GM12891 (cell line): ENCODE data around the gene TTC39B.
A peak's percentile ranks its signal among the peaks of the same experiment; 100 is the strongest.

ENCODE experiments used
- DNase-seq: peaks from one replicate; pipeline ENCODE4 v3.0.0; 2011; ENCODE audit warnings: low spot score; ENCODE audit not compliant: insufficient read length
- FAIRE-seq: peaks from 2 replicates; lab custom pipeline; 2011; peaks lifted over from hg19 to GRCh38; lab: Jason Lieb, UNC
- PAX5 ChIP-seq: IDR thresholded peaks from 2 replicates; pipeline ENCODE4 v1.6.1; 2011; ENCODE audit warnings: low read length, moderate library complexity, mild to moderate bottlenecking; ENCODE audit not compliant: insufficient read depth, severe bottlenecking
- POLR2A ChIP-seq: IDR thresholded peaks from 2 replicates; pipeline ENCODE4 v1.6.1; 2011; ENCODE audit warnings: low read depth, low read length, control low read depth
- POLR2AphosphoS5 ChIP-seq: IDR thresholded peaks from 2 replicates; pipeline ENCODE4 v1.6.1; 2011; ENCODE audit warnings: low read depth, low read length, control low read depth
- POU2F2 ChIP-seq: IDR thresholded peaks from 2 replicates; pipeline ENCODE4 v1.6.1; 2011; ENCODE audit warnings: low read depth, mild to moderate bottlenecking, control low read depth, low read length, moderate library complexity
- SPI1 ChIP-seq: IDR thresholded peaks from 2 replicates; pipeline ENCODE4 v1.6.1; 2011; ENCODE audit warnings: low read depth, low read length, control low read depth
- TAF1 ChIP-seq: IDR thresholded peaks from 2 replicates; pipeline ENCODE4 v1.6.1; 2011; ENCODE audit warnings: low read depth, low read length, control low read depth

Gene TTC39B

DNA sequence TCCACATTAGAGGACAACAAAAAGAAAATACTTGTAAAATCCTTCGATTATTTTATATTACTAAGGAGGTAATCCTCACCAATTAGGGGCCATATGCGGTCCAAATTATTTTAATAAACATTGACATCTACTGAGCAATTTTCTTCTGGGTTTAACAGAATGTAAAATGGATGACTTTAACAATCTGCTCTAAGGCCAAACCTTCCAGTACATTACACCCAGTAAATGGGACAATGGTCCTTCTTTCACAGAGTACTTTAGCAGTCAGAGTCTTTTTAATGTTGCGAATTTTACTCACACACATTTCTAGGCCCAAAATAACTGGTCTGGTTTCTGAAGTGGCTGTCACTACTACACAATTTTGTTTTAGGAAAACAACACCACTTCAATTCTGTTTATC, 106.9 kb downstream of the TTC39B start:
- DNase-seq (no peak), FAIRE-seq (no peak)
- TF ChIP-seq TAF1 (no peak), POLR2A (no peak), POU2F2 (no peak), PAX5 (no peak)

DNA sequence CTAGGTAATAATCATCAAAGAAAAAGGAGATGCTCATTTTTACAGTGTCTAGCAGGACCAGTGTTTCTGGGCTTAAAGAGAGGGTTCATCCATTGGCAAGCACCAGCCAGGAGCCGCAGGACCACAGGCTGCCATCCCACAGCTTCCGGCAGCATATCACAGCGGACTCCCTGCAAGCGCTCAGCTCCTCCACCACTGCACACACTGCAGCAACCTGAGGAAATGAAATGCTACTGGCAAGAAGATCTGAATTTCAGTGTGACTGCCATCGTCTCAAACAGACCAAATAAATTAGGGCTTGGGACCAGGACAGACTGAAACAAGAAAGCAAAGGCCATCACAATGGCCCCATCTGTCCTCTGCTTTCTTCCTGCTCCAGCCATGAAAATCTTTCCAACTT, 114.2 kb downstream of the TTC39B start:
- DNase-seq (no peak), FAIRE-seq (no peak)

DNA sequence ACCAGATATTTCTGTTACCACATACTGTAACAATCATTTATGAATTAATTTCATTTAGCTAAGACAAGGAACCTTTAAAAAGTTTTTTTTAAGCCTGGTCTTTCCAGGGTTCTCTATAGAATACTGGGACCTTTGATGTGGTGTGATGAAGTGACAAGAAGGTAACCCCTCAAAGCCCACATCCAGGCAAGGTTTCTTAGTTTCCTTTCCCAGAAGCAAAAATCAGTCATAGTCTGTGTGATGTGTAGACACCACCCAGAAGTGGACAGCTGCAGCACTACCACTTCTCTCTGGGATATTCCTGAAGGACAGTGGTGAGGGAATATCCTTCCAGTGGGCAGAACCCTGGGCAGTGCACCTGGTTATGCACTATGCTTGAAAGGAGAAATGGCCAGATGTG, 115.6 kb downstream of the TTC39B start:
- DNase-seq (no peak), FAIRE-seq (no peak)
- TF ChIP-seq SPI1: no peak
- TF ChIP-seq PAX5: no peak
- no peak for TF ChIP-seq POLR2A
- no peak for TF ChIP-seq TAF1
- TF ChIP-seq POLR2AphosphoS5: no peak
- TF ChIP-seq POU2F2: no peak

More for the DNA sequence above, 114.2 kb downstream of the TTC39B start:
- TF ChIP-seq POLR2A (no peak), PAX5 (no peak)

DNA sequence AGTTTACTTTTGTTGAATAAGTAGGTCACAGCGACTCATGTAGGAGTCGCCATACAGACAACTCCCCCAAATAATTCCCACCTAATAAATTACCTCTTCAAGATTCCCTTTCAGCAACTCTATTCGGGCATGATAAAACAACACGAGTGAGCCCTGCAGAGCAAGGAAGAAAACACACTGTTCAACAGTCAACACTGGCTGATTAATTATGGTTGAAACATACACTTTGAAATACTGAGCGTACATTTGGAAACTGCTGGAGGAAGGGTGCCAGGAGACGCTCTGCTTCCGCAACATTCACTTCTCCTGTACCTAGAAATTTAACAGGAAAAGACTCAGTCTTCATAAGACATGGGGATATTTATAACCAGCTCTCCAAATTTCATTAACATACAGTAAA, 117.5 kb downstream of the TTC39B start:
- DNase-seq: no peak
- TF ChIP-seq PAX5 (no peak), TAF1 (no peak), SPI1 (no peak), POLR2A (no peak)
- FAIRE-seq: no peak

DNA sequence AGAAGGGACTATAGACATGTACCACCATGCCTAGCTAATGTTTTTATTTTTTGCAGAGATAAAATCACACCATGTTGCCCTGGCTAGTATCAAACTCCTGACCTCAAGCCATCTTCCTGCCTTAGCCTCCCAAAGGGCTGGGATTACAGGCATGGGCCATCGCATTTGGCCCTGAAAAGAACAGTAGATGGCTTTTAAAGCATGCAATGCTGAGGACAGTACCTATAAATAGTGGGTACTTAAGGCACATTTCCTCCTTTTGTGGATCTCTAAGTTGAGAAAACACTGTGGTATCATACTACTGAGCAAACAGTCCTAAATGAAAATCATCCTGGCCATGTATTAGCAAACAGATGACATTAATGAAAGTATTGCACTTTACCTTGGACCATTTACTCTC, 119.4 kb downstream of the TTC39B start:
- DNase-seq (no peak), FAIRE-seq (peak; percentile 13)
- TF ChIP-seq POLR2AphosphoS5 (no peak), PAX5 (no peak), TAF1 (no peak), POLR2A (no peak), SPI1 (no peak), POU2F2 (no peak)

DNA sequence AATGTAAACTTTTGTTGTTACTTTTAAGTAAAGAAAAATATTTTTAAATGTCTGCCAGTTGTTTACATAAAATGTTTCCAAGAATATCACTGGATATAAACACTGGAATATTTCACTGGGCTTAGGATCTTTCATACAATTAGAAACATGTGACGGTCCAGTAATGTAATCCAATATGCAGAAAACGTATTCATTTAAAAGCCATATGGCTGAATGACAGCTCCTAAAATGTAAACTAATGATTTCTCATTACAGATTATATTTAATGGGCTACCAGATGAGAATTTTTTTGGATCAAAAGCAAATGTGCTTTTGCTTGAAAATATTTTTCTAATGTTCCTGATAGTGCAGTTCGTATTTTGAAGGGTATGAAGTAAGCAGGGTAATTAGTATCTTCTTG, 124.3 kb downstream of the TTC39B start:
- DNase-seq (no peak), FAIRE-seq (no peak)
- TF ChIP-seq POLR2AphosphoS5 (no peak), POLR2A (no peak), PAX5 (no peak), TAF1 (no peak), SPI1 (no peak), POU2F2 (no peak)

DNA sequence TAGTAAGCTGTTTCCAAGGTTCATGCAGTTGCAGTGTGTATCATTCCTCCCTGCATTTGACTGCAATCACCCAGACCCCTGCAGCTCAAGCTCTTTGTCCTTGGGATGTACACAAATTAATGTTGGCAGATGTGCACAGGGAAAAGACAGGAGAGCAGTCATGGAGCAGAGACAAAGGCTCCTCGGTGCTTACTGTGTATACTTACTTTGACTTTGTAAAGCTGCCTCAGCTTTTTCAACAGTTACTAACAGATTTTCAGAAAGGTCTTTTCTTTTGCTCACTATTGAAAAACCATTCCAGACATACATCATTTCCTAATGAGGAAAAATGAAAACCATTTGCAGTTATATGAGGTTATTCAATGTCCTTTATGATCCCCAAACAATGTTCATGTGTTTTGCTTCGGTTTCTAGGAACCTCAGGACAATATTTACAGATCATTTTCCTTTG, 124.9 kb downstream of the TTC39B start:
- TF ChIP-seq POU2F2: no peak
- TF ChIP-seq POLR2AphosphoS5: no peak
- TF ChIP-seq SPI1: no peak
- TF ChIP-seq TAF1: no peak
- no peak for TF ChIP-seq PAX5
- TF ChIP-seq POLR2A: no peak
- FAIRE-seq: no peak

DNA sequence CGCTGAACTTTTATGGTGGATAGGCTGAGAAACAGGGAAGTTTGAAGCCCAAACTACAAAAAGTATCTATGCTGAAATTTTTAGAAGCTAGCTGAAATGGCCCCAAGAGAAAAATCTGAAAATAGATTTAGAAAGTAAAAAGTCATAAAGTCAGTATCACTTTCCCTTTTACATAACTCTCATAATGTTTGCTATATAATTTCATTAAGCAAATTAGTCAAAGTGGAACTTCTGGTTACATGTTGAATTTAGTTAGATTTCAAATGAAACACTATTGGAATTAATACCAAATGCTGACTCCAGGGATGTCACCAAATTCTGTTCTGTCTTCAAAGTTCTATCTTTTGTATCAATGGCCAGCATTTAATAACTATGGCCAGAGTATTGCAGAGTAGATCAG, 126.9 kb downstream of the TTC39B start:
- no peak for FAIRE-seq
- DNase-seq: no peak
- no peak for TF ChIP-seq SPI1
- no peak for TF ChIP-seq PAX5
- no peak for TF ChIP-seq POU2F2

More for the DNA sequence above, 124.9 kb downstream of the TTC39B start:
- DNase-seq: no peak

DNA sequence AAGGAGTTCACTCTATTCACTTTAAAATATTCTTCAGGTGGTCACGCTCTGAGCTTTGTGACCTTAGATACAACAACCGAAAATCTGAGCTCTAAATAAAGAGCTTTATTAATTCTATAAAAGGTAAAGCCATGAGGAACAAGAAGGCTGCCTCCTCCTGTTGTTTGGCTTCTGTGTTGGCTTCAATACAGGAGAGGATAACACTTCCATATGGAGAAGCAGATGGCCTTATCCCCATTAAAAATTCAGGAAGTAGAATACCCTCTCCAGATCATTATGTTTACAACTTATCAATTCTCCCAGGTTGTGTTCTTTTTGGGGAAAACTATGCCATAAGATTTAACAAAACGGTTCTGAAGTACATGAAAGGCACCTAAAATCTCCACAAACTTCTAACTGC, 128.4 kb downstream of the TTC39B start:
- DNase-seq (no peak), FAIRE-seq (no peak)
- TF ChIP-seq POU2F2: no peak
- no peak for TF ChIP-seq PAX5
- TF ChIP-seq POLR2AphosphoS5: no peak
- TF ChIP-seq TAF1: no peak
- TF ChIP-seq SPI1: no peak

DNA sequence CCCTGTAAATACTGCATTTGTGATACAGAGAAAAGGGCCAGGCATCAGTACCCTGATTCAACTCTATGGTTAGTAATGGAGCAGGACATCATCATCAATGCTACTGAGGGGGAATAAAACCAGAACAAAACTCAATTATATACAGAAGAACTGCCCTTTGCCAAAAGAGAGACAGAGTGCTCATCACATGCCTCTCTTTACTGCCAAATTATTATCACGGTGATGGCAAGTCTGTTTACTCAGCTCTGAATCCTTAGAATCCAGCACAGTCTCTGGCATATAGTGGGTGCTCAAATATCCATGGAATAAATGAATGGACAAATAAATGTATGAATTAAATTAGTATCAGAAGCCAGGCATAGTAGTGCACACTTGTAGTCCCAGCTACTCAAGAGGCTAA, 130.2 kb downstream of the TTC39B start:
- DNase-seq (no peak), FAIRE-seq (no peak)
- TF ChIP-seq TAF1 (no peak), POU2F2 (no peak), PAX5 (no peak)

DNA sequence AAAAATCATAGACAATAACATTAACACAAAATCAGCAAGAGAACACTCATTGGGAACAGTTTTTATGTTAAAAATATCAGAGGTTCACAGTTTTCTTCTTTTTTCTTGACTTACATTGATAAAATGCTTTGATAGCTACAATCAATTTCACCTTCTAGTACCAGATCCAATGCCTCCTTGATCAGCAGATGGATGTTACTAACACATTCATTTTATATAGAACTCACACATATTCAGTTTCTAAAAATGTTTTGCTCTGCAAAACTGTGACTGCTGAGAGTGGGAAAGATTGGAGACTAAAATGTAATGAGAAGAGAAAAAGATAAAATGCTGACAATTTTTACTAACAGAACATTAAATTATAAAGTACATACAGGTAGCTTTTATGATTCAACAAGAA, 143.1 kb downstream of the TTC39B start:
- no peak for DNase-seq
- no peak for TF ChIP-seq POU2F2
- TF ChIP-seq POLR2AphosphoS5: no peak
- FAIRE-seq: no peak

DNA sequence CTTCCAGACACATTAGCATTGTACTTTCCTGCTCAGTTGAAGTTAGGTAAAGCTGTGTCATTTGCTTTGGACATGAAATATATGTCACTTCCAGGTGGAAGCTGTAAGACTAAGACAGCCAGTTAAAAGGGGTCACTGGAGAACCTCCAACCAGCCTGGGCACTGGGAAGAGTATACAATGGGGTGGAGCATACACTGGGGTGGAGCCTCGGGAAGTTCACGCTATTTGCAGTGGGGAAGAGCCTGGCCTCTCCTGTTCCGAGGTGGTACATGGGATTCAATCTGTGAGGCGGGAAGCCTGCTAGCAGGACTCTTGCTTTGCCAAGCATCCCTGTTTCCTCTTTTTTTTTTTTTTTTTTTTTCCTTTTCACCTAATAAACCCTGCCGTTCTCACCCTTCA, 145.3 kb downstream of the TTC39B start:
- DNase-seq: no peak
- FAIRE-seq: no peak
- TF ChIP-seq POLR2AphosphoS5: no peak
- no peak for TF ChIP-seq POLR2A
- no peak for TF ChIP-seq POU2F2
- TF ChIP-seq TAF1: no peak
- no peak for TF ChIP-seq PAX5
- no peak for TF ChIP-seq SPI1
